NT2/D1 (cell line): ENCODE data around the gene RASGRF2.

Source experiments
- YY1 ChIP-seq: IDR thresholded peaks from 2 replicates; pipeline ENCODE4 v1.6.1; 2011; ENCODE audit not compliant: insufficient read length, insufficient read depth
- ZNF274 ChIP-seq: IDR thresholded peaks from 2 replicates; pipeline ENCODE4 v1.6.1; 2011; ENCODE audit warnings: mild to moderate bottlenecking, low read depth, low read length

- TF ChIP-seq YY1 (no peak), ZNF274 (no peak)
Observed at GRCh38 chr5:81203729-81204128, 243.6 kb downstream of the RASGRF2 start.
